Smooth muscle cell (in vitro differentiated cells): ENCODE data around the gene NFYC. TPM values are rescaled to one million over a fixed set of nuclear protein-coding genes. Genes with fewer than 3 reads are reported as not detected.

Source experiments
- DNase-seq: peaks from one replicate; lab custom pipeline; 2025; ENCODE audit not compliant: unreplicated experiment; lab: John Stamatoyannopoulos, UW
- H2AFZ ChIP-seq: fragments of 200-600 bp; sonication (generic); 2 replicates; pipeline ENCODE4 v1.6.0; 2016; ENCODE audit warnings: antibody characterized with exemption, low read depth, mild to moderate bottlenecking
- H3F3A ChIP-seq: fragments of 200-600 bp; sonication (generic); 2 replicates; pipeline ENCODE4 v1.6.0; 2017; ENCODE audit warnings: antibody characterized with exemption, low read depth
- H3K27ac ChIP-seq: fragments of 200-600 bp; sonication (generic); 2 replicates; pipeline ENCODE4 v1.5.1; 2016; ENCODE audit warnings: low read depth, mild to moderate bottlenecking
- H3K27me3 ChIP-seq: fragments of 200-600 bp; sonication (generic); 2 replicates; pipeline ENCODE4 v1.6.1; 2016; ENCODE audit warnings: low read depth, mild to moderate bottlenecking
- H3K36me3 ChIP-seq: fragments of 200-600 bp; sonication (generic); 2 replicates; pipeline ENCODE4 v1.5.1; 2016; ENCODE audit warnings: low read depth
- H3K4me1 ChIP-seq: fragments of 200-600 bp; sonication (generic); 2 replicates; pipeline ENCODE4 v1.5.1; 2016; ENCODE audit warnings: low read depth
- H3K4me2 ChIP-seq: fragments of 200-600 bp; sonication (generic); 2 replicates; pipeline ENCODE4 v1.6.0; 2016; ENCODE audit warnings: mild to moderate bottlenecking
- H3K4me3 ChIP-seq: fragments of 200-600 bp; sonication (generic); 2 replicates; pipeline ENCODE4 v1.5.1; 2016; ENCODE audit warnings: mild to moderate bottlenecking
- H3K79me2 ChIP-seq: fragments of 200-600 bp; sonication (generic); 2 replicates; pipeline ENCODE4 v1.6.0; 2016; ENCODE audit warnings: low read depth, mild to moderate bottlenecking
- H3K9ac ChIP-seq: fragments of 200-600 bp; sonication (generic); 2 replicates; pipeline ENCODE4 v1.6.0; 2016; ENCODE audit warnings: low read depth
- H3K9me3 ChIP-seq: fragments of 200-600 bp; sonication (generic); replicated peaks from 2 replicates; pipeline ENCODE4 v1.5.1; 2016; ENCODE audit warnings: low read depth
- H4K20me1 ChIP-seq: fragments of 200-600 bp; sonication (generic); 2 replicates; pipeline ENCODE4 v1.6.0; 2016; ENCODE audit warnings: low read depth
- CTCF ChIP-seq: fragments of 200-600 bp; sonication (generic); IDR thresholded peaks from 2 replicates; pipeline ENCODE4 v1.5.1; 2017; ENCODE audit warnings: borderline replicate concordance, mild to moderate bottlenecking, antibody characterized with exemption; ENCODE audit not compliant: insufficient read depth, poor library complexity, severe bottlenecking
- WGBS: methylation state at CpG from one replicate; pipeline ENCODE4 v1.1.7; 2016; ENCODE audit warnings: low lambda C conversion rate; 5-methylcytosine and 5-hydroxymethylcytosine counted together
- polyA plus RNA-seq: library from polyadenylated mRNA; unstranded; fragments of >200 nt; fragmentation: Nextera tagmentation; extraction: Ambion mirVana; gene quantifications from 2 replicates; pipeline ENCODE4 v1.2.1, GENCODE V29; 2016
- total RNA-seq: library from RNA; depleted of rRNA; stranded (reverse); fragments of >200 nt; gene quantifications from 2 replicates; pipeline ENCODE4 v1.2.3, GENCODE V29; 2014

The NFYC gene
- total and polyA plus RNA-seq, 2 experiments from 2014 or later, result 18.1 to 28.6 TPM

GRCh38 chr1:40780678-40781607, 89.4 kb downstream of the NFYC start:
- no peak for TF ChIP-seq CTCF
- H3K4me1 ChIP-seq, result peaks cover 10% of the 10 kb centered on the region
- H3F3A ChIP-seq, result no peaks in the 10 kb centered on the region
- H3K4me3 ChIP-seq, result no peak overlapping the region
- WGBS, result 80% methylated on average over 11 of the region's 11 CpGs
- H3K79me2 ChIP-seq, result no peaks in the 10 kb centered on the region
- no peak for DNase-seq
- no peaks in the 10 kb centered on the region for H3K9me3 ChIP-seq
- H4K20me1 ChIP-seq, result no peaks in the 10 kb centered on the region
- H2AFZ ChIP-seq, result no peak overlapping the region
- H3K36me3 ChIP-seq, result no peaks in the 10 kb centered on the region
- no peak overlapping the region for H3K4me2 ChIP-seq
- no peak overlapping the region for H3K27ac ChIP-seq
- peaks cover 44% of the 10 kb centered on the region for H3K27me3 ChIP-seq
- H3K9ac ChIP-seq, result no peak overlapping the region

- H3F3A ChIP-seq, result no peaks in the 10 kb centered on the region
- H3K9me3 ChIP-seq, result no peaks in the 10 kb centered on the region
- H3K4me3 ChIP-seq, result no peak overlapping the region
- H3K9ac ChIP-seq, result no peak overlapping the region
- H3K36me3 ChIP-seq, result no peaks in the 10 kb centered on the region
- WGBS, result 97% methylated on average over 2 of the region's 2 CpGs
- no peak overlapping the region for H2AFZ ChIP-seq
- peaks cover 44% of the 10 kb centered on the region for H3K27me3 ChIP-seq
- H3K4me1 ChIP-seq, result peaks cover 10% of the 10 kb centered on the region
- TF ChIP-seq CTCF, result no peak
- H3K27ac ChIP-seq, result no peak overlapping the region
- no peak overlapping the region for H3K4me2 ChIP-seq
- H3K79me2 ChIP-seq, result no peaks in the 10 kb centered on the region
- no peak for DNase-seq
- no peaks in the 10 kb centered on the region for H4K20me1 ChIP-seq
These were observed 90.1 kb downstream of the NFYC start for GRCh38 chr1:40781608-40781971.

- no peaks in the 10 kb centered on the region for H3K36me3 ChIP-seq
- no peak overlapping the region for H3K27ac ChIP-seq
- peaks cover 44% of the 10 kb centered on the region for H3K27me3 ChIP-seq
- no peak for DNase-seq
- 5% methylated on average over 19 of the region's 20 CpGs for WGBS
- H3K79me2 ChIP-seq, result no peaks in the 10 kb centered on the region
- H4K20me1 ChIP-seq, result no peaks in the 10 kb centered on the region
- H3K4me1 ChIP-seq, result peaks cover 10% of the 10 kb centered on the region
- H3K9me3 ChIP-seq, result no peaks in the 10 kb centered on the region
- H3K4me3 ChIP-seq, result peak overlapping the region; percentile 13
- no peaks in the 10 kb centered on the region for H3F3A ChIP-seq
- no peak overlapping the region for H2AFZ ChIP-seq
- TF ChIP-seq CTCF, result no peak
- H3K4me2 ChIP-seq, result peak overlapping the region; percentile 71
- no peak overlapping the region for H3K9ac ChIP-seq
These were observed 91.0 kb downstream of the NFYC start for GRCh38 chr1:40782371-40782956.
